Tibial nerve (tissue), 4 donors: Measurements from ENCODE around the gene DACT2.
"Not testable (repeated sequence)": the region's sequence is repeated elsewhere in the genome, so short reads cannot be mapped to it uniquely, and the experiment has no call there.

Source experiments
- EP300 ChIP-seq, 2 donors: sonication (generic); formaldehyde crosslinking; IDR thresholded peaks; one replicate each; pipeline ENCODE4 v1.6.1; 2017; ENCODE audit warnings: antibody characterized with exemption in 2 of 2, mild to moderate bottlenecking in 1 of 2
- POLR2A ChIP-seq, 2 donors: fragments of 450-650 bp; IDR thresholded peaks; one replicate each; pipeline ENCODE4 v1.6.1; 2017; ENCODE audit warnings: antibody characterized with exemption in 2 of 2, mild to moderate bottlenecking in 2 of 2, moderate library complexity in 2 of 2
- TF ChIP-seq, protein P1 (sequence below), 5 experiments: fragments of 200-600 bp in 3 of 5; fragments of 450-650 bp in 2 of 5; sonication (generic) in 3 of 5; IDR thresholded peaks; one replicate each; pipeline ENCODE4 v1.5.1; 2016 to 2019; ENCODE audit warnings: antibody characterized with exemption in 5 of 5, mild to moderate bottlenecking in 3 of 5, moderate library complexity in 2 of 5

DNA sequence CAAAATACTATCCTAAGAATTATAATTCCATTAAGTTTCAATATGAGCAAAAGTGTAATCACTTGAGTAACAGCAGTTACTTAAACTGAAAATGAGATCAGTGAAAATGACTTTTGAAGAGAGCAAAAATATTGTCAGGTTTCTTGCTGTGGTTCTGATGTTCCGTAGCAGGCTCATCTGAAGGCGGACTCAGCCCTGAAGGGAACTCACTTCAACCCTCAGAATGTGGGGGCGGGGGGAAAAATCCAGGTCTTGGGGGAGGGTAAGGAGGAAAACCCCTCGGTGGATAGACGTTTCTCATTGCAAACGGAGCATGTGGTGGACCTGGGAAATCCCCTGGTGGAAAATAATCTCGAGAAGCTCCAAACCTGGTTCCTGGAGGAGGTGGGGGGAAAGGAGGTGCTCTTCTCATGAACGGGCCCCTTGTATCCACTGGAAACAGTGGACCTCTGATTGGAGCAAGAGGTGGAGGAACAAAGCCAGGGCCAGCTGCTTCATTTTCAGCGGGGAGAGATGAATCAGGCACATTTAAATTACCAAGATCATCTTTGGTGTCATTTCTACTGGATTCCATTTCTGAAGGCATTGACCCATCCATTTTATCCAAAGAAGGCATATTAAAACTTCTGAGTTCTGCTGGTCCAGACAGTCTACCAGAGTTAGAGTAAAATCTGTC lies 32.7 kb downstream of the DACT2 start:
- not testable (repeated sequence) for TF ChIP-seq POLR2A, EP300 (IDR thresholded peaks at IDR 0.05)
- TF ChIP-seq, protein P1, sequence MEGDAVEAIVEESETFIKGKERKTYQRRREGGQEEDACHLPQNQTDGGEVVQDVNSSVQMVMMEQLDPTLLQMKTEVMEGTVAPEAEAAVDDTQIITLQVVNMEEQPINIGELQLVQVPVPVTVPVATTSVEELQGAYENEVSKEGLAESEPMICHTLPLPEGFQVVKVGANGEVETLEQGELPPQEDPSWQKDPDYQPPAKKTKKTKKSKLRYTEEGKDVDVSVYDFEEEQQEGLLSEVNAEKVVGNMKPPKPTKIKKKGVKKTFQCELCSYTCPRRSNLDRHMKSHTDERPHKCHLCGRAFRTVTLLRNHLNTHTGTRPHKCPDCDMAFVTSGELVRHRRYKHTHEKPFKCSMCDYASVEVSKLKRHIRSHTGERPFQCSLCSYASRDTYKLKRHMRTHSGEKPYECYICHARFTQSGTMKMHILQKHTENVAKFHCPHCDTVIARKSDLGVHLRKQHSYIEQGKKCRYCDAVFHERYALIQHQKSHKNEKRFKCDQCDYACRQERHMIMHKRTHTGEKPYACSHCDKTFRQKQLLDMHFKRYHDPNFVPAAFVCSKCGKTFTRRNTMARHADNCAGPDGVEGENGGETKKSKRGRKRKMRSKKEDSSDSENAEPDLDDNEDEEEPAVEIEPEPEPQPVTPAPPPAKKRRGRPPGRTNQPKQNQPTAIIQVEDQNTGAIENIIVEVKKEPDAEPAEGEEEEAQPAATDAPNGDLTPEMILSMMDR (IDR thresholded peaks at IDR 0.05), result not testable (repeated sequence)
